HG03520 (cell line): ENCODE results near the gene CLK3.
A peak's percentile ranks its signal among the peaks of the same experiment; 100 is the strongest.

Source experiments
- ATAC-seq: cut with Tn5 transposase; IDR thresholded peaks from one replicate; pipeline ENCODE4 v1.9.1; 2021; ENCODE audit warnings: mild to moderate bottlenecking, moderate library complexity; ENCODE audit not compliant: unreplicated experiment

Gene CLK3

DNA sequence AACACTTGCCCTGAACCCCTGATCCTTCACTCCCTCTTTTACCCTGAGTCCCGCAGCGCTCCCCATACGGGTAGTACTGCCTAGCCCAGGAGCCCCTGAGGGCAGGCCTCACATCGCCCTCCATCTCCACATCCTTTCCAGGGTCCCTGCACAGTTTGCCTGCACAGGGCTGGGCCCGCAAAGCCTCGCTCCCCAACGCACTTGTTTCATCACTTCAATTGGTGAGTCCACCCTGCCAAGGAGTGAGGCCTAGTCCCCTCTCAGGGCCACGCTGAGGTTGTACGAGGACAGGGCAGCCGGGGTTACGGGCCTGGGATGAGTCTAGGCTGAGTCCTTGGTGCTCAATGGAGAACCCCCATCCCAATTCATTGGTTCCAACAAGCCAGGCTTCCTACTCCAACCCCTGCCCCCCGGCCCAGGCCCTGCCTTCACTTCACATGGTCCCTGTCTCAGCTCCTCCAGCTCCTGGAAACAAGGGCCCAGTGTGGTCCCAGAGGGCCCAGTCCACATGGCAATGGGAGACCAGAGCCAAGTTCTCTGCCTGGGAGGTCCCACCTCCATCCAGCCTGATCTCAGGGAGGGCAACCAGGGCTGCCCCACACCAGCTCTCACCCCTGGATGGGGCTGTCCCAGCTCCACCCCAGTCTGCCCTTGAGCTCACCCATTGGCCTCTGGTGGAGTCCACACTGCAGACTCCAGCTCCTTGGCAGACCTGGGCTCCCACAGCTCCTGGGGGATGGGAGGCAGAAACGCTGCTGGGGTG, 12.4 kb upstream of the CLK3 start:
- no peak for ATAC-seq

DNA sequence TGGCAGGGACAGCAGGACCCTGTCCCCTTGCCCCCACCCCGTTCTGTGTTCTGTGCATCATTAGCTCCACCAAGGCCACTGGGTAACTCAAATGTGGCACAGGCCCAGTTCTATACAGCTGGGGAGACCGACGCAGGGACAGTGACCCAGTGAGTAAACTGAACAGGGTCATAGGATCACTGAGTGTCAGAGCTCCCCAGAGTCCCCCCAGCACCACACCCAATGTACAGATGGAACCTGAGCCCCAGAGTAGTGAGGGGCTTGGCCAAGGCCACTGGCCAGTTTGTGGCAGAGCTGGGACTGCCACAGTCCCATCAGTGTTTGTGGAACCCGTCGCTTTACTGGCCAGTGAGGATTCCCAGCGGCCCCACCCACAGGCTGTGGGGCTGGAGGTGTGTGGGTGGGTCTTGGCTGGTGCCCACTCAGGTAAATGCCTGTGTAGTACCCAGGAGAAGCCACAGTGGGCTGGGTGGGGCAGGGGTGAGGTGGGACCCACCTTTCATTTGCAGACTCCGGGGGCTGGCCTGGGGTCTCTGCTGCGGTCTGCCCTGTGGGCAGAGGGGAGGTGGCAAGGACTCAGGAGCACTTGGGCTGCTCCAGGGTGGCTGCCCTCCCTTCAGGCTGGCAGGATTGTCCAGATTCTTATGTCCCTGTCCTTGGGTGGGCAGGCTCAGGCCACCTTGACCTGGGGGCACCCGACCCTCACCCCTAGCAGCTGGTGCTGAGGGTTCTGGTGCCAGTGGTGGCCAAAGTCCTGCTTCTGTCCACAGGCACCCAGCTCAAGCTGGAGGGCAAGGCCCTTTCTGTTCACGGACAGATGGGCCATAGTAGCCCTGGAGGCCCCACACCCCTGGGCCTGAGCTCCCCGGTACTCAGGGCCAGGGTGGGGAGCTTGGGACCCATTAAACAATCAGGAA, 11.6 kb upstream of the CLK3 start:
- no peak for ATAC-seq

GRCh38 chr15:74604983-74605794, 10.4 kb upstream of the CLK3 start:
- no peak for ATAC-seq

DNA sequence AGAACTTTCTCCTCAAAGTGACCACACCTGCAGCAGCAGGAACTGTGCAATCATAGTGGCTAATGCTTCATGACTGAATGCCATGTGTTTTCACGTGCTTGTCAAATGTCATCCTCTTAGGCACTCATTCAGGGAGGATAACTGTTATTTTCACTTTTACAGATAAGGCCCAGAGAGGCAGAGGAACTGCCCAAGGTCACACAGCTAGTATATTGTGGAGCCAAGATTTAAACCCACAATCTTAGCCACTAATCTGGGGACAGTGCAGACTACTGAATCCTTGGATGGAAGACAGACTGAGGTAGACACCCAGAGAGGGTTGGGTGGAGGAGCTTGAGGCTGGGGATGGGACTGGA, 9.9 kb upstream of the CLK3 start:
- ATAC-seq = no peak

DNA sequence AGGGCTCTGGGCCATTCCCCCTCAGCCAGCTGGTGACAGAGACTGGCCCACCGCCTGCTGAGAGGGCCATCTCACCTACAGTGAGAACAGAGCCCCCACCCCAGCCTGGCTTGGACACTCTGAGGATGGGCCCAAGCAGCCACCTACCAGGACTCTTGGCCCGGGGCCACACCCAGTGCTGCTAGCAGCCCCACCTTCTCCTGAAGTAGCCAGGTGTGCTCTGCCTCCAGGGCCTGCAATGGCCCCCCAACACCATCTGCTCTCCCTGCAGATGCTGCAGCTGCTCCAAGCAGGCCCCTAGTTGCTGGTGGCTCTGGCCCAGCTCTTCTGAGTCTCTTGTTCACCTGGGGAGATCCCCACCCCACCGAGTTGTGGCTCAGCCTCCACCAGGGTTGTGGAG, 6.8 kb upstream of the CLK3 start:
- no peak for ATAC-seq

GRCh38 chr15:74609938-74610301, 5.7 kb upstream of the CLK3 start:
- no peak for ATAC-seq

GRCh38 chr15:74610302-74610951, 5.2 kb upstream of the CLK3 start:
- no peak for ATAC-seq

DNA sequence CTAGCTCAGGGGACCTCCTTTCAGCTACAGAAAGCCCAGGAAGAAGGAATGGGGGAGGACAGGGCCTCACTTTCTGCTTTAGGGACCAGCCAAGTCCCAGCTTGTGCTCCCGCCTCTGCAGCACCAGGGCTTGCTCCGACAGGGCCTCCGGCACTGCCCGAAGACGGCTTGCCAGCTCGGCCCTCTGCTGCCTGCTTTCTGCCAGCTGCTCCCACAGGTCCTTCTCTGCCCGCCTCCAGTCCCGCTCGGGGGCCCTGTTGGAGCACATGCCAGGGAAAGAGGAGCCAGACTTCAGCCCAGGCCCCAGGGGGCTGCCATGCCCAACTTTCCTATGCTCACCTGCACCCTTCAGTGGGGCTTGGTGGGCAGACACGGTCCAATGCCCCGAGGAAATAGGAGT, 4.3 kb upstream of the CLK3 start:
- no peak for ATAC-seq

- no peak for ATAC-seq
These were observed 3.8 kb upstream of the CLK3 start for GRCh38 chr15:74611834-74612233.

DNA sequence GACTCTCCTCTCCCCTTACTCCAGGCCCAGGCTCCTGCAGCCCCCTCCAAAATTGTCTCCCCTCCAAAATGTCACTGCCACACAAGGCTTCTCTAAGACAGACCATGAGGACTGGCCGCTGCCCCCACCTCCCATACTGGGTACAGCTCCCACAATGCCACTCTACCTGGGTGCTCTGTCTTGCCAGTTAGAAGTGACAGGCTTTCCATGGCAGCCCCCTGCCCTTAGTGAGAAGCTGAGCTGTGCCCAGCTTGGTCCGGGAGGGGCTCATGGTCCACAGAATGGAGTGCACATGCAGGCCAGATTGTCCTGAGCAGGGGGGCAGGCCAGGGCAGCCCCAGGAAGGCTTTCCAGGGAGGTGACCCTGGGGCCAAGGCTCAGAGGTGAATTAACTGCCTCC, 3.0 kb upstream of the CLK3 start:
- ATAC-seq = no peak

- ATAC-seq = no peak
These were observed 2.3 kb upstream of the CLK3 start for GRCh38 chr15:74613089-74613952.

DNA sequence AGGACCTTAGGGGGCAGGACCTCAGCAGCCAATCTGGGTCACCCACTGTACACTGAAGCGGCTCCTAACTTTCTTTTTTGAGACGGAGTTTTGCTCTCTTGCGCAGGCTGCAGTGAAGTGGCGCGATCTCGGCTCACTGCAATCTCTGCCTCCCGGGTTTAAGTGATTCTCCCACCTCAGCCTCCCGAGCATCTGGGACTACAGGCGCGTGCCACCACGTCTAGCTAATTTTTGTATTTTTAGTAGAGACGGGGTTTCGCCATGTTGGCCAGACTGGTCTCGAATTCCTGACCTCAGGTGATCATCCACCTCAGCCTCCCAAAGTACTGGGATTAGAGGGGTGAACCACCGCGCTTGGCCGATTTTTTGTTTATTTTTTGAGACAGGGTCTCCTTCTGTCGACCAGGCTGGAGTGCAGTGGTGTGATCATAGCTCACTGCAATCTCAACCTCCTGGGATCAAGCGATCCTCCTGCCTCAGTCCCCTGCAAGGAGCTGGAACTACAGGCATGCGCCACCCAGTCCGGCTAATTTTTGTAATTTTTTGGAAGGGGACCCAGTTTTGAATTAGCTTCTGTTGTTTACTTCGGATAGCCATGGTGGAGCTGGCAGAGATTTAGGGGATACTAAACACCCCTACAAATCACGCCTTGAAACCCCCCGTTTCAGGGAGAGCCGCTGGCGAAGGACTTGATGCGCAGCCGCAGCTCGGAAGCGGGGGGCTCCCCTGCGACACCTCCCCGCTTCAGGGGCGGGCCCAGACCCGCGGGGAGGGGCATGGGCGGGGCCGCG, 1.5 kb upstream of the CLK3 start:
- no peak for ATAC-seq

DNA sequence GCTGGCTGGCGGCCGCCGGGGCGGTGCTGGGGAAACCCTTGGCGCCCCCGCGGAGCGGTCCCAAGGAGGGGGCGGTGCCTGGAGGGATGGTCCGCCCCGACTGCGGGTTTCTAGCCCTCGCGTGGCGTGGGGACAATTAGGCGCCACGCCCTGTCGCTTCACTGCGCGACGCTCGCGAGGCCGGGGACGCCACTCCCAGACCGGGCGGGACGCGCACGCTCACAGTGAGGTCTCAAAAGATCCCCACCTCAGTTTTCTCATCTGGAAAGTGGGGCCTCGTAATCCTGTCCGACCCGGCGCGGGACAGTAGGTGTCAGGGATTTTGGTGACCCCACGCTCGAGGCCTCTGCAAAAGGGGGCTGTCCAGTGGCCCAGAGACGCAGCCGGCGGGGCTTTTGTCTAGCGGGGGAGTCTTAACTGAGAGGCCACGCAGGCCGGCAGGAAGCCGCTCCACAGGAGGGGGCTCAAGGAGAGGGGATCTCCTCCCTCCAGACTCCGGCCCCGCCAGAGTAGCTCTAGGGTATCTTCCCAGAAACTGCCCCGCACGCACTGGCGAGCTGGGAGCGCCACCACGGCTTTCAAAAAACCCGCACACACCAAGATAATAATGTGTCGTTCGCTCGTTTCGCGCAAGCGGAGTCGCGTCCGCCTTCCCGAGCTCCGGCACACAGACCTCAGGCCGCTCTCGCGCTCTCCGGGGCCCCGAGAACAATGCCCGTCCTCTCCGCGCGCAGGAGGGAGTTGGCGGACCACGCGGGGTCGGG, 710 bp upstream of the CLK3 start:
- peak; percentile 34 for ATAC-seq

- ATAC-seq = no peak
These were observed 817 bp downstream of the CLK3 start for GRCh38 chr15:74616366-74616939.

DNA sequence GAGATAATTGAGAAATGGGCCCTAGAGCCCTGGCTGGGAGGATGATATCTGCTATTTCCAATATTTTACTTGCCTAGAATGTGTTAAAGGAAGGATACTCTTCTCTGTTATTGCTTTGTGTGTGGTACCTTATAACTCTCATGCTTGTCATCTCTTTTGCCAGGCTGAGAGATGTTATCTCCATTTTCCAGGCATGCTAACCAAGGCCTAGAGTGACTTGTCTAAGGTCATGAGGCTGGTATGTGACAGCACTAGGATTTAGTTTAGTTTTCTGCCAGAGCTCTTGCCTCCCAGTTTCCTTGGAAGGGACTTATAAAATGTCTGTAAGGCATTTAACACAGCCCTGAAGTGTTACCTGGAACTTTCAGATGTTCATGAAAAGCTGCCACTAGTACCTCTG, 1.4 kb downstream of the CLK3 start:
- ATAC-seq = no peak

- ATAC-seq = no peak
These were observed 3.4 kb downstream of the CLK3 start for GRCh38 chr15:74618841-74619596.

DNA sequence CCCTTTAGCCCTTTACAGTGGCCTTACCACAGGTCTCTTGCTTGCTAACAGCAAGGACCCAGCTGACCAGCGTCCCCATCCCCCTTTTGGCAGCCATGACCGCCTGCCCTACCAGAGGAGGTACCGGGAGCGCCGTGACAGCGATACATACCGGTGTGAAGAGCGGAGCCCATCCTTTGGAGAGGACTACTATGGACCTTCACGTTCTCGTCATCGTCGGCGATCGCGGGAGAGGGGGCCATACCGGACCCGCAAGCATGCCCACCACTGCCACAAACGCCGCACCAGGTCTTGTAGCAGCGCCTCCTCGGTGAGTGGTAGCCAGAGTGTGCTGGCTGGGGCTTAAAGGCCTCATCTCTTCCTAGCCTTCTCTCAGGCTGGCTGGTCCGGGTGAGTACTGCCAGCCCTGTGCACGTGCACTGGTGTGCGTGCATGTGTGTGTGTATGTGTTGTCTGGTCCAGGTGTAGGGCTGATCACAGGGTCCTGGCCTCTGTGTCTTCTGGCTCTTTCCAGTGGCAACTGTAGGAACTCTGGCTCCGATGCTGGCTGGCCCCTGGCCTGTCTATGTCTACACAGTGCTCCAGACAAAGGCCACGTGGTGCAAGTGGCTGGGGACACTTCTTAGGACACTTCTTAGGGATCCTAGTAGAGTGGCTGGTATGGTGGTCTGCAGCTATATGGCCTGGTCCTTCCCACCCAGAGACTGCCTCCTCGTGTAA, 4.4 kb downstream of the CLK3 start:
- ATAC-seq = no peak
